A549 treated with Mapracorat at 1 μM for 4 hours (cell line): ENCODE results near the gene SREBF2. TPM values are rescaled to one million over a fixed set of nuclear protein-coding genes. Genes with fewer than 3 reads are reported as not detected.

Experiments used
- total RNA-seq: library from RNA; stranded (reverse); fragments of 200-300 nt; extraction: Qiagen RNA extraction; gene quantifications from 5 replicates; pipeline ENCODE4 v1.2.3, GENCODE V29; 2022

Gene SREBF2
- total RNA-seq: 21.9 to 32.5 TPM (median 28.7 TPM) in 5 replicates

DNA sequence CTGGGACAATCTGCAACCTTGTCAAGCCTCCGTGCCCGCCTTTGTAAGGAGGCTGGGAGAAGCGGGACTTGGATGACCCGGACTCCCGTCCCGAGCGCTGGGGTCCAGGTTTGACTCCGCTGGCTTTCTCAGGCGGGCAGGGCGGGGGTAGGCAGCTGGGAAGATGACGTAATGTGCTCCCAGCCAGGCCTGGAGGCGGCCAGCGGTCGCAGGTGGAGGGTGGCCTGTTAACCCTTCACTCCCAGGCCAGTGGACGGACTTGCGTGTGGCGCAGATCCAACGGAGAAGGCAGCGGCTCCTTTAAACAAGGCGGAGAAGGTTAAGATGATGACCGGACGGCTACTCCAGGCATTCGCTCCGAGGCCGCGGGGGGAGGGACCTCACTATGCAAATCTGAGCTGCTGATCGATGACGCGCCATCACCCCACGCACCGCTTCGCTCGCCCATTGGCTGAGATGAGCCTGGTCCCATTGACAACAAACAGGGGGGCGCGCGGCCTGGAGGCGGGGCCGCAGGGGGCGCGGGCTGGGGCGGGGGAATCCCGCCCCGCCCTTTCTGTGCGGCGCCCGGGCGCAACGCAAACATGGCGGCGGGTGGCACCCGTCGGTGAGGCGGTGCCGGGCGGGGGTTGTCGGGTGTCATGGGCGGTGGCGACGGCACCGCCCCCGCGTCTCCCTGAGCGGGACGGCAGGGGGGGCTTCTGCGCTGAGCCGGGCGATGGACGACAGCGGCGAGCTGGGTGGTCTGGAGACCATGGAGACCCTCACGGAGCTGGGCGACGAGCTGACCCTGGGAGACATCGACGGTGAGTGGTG lies at the start of gene SREBF2:
TSS of gene SREBF2 (plus strand) at position 553 of the 816 bp plus-strand sequence. CDS start at position 719, 166 bp downstream.

DNA sequence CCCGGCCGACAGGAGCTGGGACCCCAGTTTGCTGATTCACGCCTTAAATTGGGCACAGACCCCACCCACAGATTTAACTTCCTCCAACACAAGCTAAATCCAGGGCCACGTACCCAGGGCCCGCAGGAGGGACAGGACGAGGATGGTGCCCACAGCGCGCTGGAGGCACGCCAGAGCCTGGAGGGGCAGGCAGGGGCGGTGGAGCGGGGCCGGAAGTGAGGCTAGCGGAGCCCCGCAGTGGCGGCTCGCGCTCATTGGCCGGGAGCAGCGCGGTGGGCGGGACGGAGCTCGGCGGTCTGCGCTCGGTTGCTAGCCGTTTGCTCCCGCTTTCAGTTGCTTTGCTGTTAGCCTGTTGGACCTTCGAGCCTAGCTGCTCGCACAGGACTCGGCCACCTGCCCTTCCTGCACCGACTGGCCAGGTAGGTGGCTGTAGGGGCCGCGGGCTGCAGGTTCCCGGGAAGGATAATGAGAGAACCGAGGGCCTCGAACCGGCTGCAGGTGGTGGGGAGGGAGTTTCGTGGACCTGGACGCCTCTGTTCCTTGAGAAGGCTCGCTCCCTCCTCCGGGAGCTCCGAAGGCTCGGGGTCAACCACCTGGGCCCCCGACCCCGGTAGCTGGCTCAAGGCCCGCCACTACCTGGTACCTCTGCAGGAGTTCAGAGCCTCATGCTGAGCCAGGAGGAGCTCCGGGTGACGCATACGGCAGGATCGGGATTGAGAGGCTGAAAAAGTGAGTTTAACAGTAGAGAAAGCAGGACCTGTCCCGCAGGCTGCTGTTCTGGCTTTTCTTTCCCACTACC lies 32.4 kb upstream of the SREBF2 start, which contains the start of gene CCDC134:
TSS of gene CCDC134 (plus strand) at position 332 of the 799 bp plus-strand sequence. CDS start 8,212 bp downstream, outside the sequence.

GRCh38 chr22:41915035-41915785 lies 82.3 kb downstream of the SREBF2 start, which contains the start of gene SHISA8:
Gene SHISA8, minus strand, starts transcription at chr22:41915074. Its CDS starts 407 bp downstream, at chr22:41914667.

GRCh38 chr22:41946629-41947423 lies 113.9 kb downstream of the SREBF2 start, which contains the start of gene CENPM:
Gene CENPM, minus strand, starts transcription at chr22:41947152. Its CDS starts 76 bp downstream, at chr22:41947076.

GRCh38 chr22:41951898-41952474 lies 119.1 kb downstream of the SREBF2 start, which contains the start of gene SMIM45:
Gene SMIM45, plus strand, starts transcription at chr22:41952150.

Other genes starting within 250 kb of the SREBF2 start
- gene PMM1, start 243.3 kb upstream of the SREBF2 start, total RNA-seq: 25.2 to 32.2 TPM (median 29.1 TPM) in 5 replicates
- gene DESI1, start 212.1 kb upstream of the SREBF2 start, total RNA-seq: 14.5 to 17.1 TPM (median 15.3 TPM) in 5 replicates
- 286 to 333 TPM (median 297 TPM) in 5 replicates for gene XRCC6, start 211.8 kb upstream of the SREBF2 start, total RNA-seq
- 111 to 197 TPM (median 184 TPM) in 5 replicates for gene SNU13, start 144.2 kb upstream of the SREBF2 start, total RNA-seq
- not detected in 5 replicates for gene MEI1, start 133.6 kb upstream of the SREBF2 start, total RNA-seq
- gene CCDC134, start 32.4 kb upstream of the SREBF2 start, total RNA-seq: 2.7 to 3.4 TPM (median 3.0 TPM) in 5 replicates
- 0.13 to 0.31 TPM (median 0.24 TPM) in 4 of 5 replicates, not detected in the other for gene SHISA8, start 82.0 kb downstream of the SREBF2 start, total RNA-seq
- 0.17 to 0.34 TPM (median 0.20 TPM) in 5 replicates for gene TNFRSF13C, start 93.7 kb downstream of the SREBF2 start, total RNA-seq
- gene CENPM, start 114.0 kb downstream of the SREBF2 start, total RNA-seq: 26.6 to 41.4 TPM (median 36.8 TPM) in 5 replicates
- gene SEPTIN3, start 136.3 kb downstream of the SREBF2 start, total RNA-seq: 1.0 to 1.4 TPM (median 1.2 TPM) in 5 replicates
- gene WBP2NL, start 165.7 kb downstream of the SREBF2 start, total RNA-seq: 0.15 to 0.22 TPM in 2 of 5 replicates, not detected in the others
- 6.1 to 7.8 TPM (median 6.7 TPM) in 5 replicates for gene NAGA, start 237.7 kb downstream of the SREBF2 start, total RNA-seq
- gene PHETA2, start 241.1 kb downstream of the SREBF2 start, total RNA-seq: not detected in 5 replicates
- gene SMDT1, start 246.6 kb downstream of the SREBF2 start, total RNA-seq: 21.5 to 44.4 TPM (median 43.5 TPM) in 5 replicates